ENCODE results near the gene PRSS56.
A peak's percentile ranks its signal among the peaks of the same experiment; 100 is the strongest.

The PRSS56 gene

GRCh38 chr2:232502911-232503808 lies 17.0 kb upstream of the PRSS56 start:
- no peak for DNase-seq

- no peak for DNase-seq
Measured at GRCh38 chr2:232503809-232504323, 16.3 kb upstream of the PRSS56 start.

- no peak for DNase-seq
Measured at GRCh38 chr2:232504438-232504837, 15.8 kb upstream of the PRSS56 start.

- no peak for DNase-seq
Measured at GRCh38 chr2:232505856-232506255, 14.3 kb upstream of the PRSS56 start.

GRCh38 chr2:232506709-232507108 lies 13.5 kb upstream of the PRSS56 start:
- DNase-seq, result no peak

GRCh38 chr2:232508251-232508650 lies 11.9 kb upstream of the PRSS56 start:
- DNase-seq, result no peak

GRCh38 chr2:232511336-232511890 lies 8.8 kb upstream of the PRSS56 start:
- no peak for DNase-seq

GRCh38 chr2:232512602-232513001 lies 7.6 kb upstream of the PRSS56 start:
- no peak for DNase-seq

GRCh38 chr2:232513353-232513752 lies 6.8 kb upstream of the PRSS56 start:
- DNase-seq, result no peak

- no peak for DNase-seq
Measured at GRCh38 chr2:232515639-232516038, 4.5 kb upstream of the PRSS56 start.

- DNase-seq, result no peak
Measured at GRCh38 chr2:232516551-232516950, 3.6 kb upstream of the PRSS56 start.

- no peak for DNase-seq
Measured at GRCh38 chr2:232518844-232519243, 1.3 kb upstream of the PRSS56 start.

- DNase-seq, result no peak
Measured at GRCh38 chr2:232520489-232520888, 301 bp downstream of the PRSS56 start.

GRCh38 chr2:232521098-232521497 lies 910 bp downstream of the PRSS56 start:
- no peak for DNase-seq

GRCh38 chr2:232521959-232522622 lies 1.9 kb downstream of the PRSS56 start:
- DNase-seq, result peak; percentile 13

GRCh38 chr2:232522623-232523401 lies 2.6 kb downstream of the PRSS56 start:
- no peak for DNase-seq

- DNase-seq, result no peak
Measured at GRCh38 chr2:232523402-232523681, 3.2 kb downstream of the PRSS56 start.

GRCh38 chr2:232523682-232524597 lies 3.8 kb downstream of the PRSS56 start:
- DNase-seq, result peak; percentile 9

GRCh38 chr2:232524771-232525170 lies 4.6 kb downstream of the PRSS56 start:
- no peak for DNase-seq

GRCh38 chr2:232525199-232525598 lies 5.0 kb downstream of the PRSS56 start:
- no peak for DNase-seq

GRCh38 chr2:232525791-232526371 lies 5.7 kb downstream of the PRSS56 start, which contains the start of gene CHRND:
CHRND (plus strand) TSS chr2:232526160; CDS start chr2:232526216, 56 bp downstream.
- no peak for DNase-seq
